COLO829 (cell line): ENCODE measurements around the gene RASD1.
"Not testable (repeated sequence)": the region's sequence is repeated elsewhere in the genome, so short reads cannot be mapped to it uniquely, and the experiment has no call there.

ENCODE experiments used
- DNase-seq: peaks from one replicate; pipeline ENCODE4 v3.0.0; 2012; ENCODE audit warnings: low spot score

RASD1 gene

GRCh38 chr17:17469358-17469757 is 26.8 kb downstream of the RASD1 start:
- no peak for DNase-seq

DNA sequence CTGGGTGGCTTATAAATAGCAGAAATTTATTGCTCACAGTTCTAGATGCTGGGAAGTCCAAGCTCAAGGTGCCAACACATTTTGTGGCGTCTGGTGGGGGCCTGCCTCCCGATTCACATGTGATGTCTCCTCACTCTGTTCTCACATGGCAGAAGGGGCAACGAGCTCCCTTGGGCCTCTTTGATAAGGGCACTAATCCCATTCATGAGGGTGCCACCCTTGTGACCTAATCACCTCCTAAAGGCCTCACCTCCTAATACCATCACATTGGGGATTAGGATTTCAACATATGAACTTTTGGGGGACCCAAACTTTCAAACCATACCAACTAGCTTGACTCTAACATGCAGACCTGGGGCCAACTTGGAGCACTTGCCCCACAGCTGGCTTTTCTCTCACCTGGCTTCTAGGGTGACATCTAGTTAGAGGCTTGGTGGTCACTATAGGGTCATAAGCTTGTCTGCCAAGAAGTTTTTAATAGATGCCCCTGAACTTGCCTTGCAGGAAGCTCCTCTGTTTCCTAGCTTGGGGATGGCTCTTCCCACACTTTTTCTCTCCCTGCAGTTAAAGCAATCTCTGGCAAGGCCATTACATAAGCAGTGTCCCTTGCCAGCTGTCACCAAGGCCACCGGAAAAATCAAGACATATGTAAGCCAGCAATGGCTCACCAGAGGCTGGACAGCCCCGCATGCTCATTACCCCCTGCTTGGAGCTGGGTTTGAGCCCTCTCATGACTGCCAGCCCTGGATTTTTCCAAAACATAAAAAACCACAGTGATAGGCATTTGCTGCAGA is 27.8 kb downstream of the RASD1 start:
- no peak for DNase-seq

GRCh38 chr17:17467720-17468119 is 28.5 kb downstream of the RASD1 start:
- DNase-seq = no peak

DNA sequence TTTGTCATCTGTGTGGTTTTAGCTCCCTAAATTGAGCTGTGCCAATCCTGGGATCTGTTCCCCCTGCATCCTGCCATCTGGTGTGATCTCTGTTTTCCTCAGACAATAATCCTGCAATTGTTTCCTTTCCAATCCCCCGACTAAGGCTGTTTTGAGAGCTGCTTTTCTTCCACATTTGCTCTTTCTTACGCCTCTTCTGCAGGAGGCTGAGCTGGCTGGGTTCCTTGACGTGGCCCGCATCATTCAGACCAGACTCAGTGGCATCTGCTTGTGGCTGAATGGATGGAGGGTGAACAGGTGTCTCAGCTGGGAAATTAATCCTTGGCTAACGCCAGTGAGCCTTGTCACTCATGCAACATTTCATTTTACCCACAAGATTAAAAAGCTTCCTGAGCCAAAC is 29.2 kb downstream of the RASD1 start:
- DNase-seq = no peak

- no peak for DNase-seq
These were observed 29.7 kb downstream of the RASD1 start for GRCh38 chr17:17466511-17466910.

GRCh38 chr17:17465878-17466277 is 30.3 kb downstream of the RASD1 start:
- DNase-seq = not testable (repeated sequence)

GRCh38 chr17:17463821-17464220 is 32.4 kb downstream of the RASD1 start:
- DNase-seq = no peak

- no peak for DNase-seq
These were observed 34.0 kb downstream of the RASD1 start for GRCh38 chr17:17462048-17462824.

GRCh38 chr17:17460038-17460437 is 36.2 kb downstream of the RASD1 start:
- no peak for DNase-seq

- DNase-seq = no peak
These were observed 38.5 kb downstream of the RASD1 start for GRCh38 chr17:17457680-17458079.

DNA sequence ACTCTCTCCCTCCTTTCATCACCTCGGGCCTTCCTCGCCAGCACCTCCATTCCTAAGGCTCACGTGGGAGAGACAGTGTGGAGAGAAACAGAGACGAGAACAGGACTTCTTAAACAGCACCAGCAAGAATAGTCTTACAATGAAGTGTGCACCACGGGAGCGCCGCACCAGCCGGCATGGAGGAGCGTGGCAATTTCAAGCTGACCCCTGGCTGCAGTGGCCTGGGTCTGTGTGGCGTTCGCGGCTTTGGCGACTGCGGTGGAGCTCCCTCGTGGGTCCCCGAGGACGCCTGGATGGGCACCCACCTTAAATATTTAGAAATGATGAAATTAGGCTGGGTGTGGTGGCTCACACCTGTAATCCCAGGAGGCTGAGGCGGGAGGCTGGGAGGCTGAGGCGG is 39.9 kb downstream of the RASD1 start:
- DNase-seq = no peak

DNA sequence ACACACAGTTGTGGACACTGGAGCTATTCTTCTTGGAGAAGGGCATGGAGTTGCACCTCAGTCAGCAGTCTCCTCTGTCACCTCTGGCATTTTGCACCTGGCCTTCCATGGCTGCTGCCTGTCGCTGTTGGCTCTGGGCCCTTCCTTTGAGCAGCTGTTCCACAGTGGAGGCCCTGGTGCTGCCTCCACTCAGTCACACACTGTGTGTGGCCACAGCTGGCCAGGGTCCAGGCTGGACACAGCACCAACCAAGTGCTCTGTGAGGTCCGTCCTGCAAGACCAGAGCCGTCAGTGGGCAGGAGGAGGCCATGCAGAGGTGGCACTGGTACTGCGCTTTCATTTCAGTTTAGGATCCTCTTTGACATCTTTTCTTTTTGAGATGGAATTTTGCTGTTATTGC is 41.0 kb downstream of the RASD1 start:
- DNase-seq = no peak

DNA sequence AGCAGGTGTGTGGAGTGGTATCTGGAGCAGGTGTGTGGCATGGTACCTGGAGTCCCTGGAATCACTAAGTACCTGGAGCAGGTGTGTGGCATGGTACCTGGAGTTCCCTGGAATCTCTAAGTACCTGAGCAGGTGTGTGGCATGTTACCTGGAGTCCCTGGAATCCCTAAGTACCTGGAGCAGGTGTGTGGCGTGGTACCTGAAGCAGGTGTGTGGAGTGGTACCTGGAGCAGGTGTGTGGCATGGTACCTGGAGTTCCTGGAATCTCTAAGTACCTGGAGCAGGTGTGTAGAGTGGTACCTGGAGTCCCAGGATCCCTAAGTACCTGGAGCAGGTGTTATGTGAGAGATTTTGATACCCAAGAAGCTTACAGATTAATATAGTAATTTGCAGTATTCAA is 41.5 kb downstream of the RASD1 start:
- DNase-seq = not testable (repeated sequence)

GRCh38 chr17:17454276-17454675 is 41.9 kb downstream of the RASD1 start:
- DNase-seq = no peak

- DNase-seq = no peak
These were observed 43.1 kb downstream of the RASD1 start for GRCh38 chr17:17453088-17453487.

DNA sequence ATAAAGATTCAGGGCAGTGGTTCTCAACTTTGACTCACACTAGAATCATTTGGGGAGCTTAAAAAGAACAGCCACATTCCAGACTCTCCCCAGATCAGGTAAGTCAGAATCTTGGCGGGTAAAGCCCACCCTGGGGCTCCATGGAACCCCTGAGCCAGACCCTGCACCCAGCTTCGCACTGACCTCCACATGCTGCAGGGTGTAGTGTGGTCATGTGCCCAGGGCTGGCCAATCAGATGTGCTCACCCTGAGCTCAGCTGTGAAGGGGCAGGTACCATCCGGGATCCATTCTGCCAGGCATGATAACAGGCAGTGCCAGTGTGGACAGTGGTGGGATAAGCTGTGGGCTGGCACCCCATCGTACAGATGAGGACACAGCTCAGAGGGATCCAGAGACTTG is 47.5 kb downstream of the RASD1 start:
- no peak for DNase-seq

GRCh38 chr17:17448076-17448475 is 48.1 kb downstream of the RASD1 start:
- no peak for DNase-seq

DNA sequence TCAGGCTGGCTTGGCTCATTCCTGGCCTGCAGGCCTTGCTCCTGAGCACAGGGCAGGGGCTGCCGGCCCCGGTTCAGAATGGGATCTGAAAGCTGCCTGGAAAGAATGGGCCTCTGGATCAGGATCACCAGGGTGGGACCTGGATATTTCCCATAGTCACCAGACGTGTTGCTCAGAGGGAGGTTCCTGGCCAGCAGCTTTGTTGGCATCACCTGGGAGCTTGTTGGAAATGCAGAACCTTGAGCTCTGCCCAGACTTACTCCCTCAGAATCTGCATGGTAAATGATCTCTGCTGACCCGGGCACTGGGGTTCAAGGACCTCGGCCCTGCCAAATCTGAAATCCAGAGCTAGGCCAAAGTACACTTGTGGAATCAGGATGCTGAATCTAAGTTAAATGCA is 48.9 kb downstream of the RASD1 start:
- DNase-seq = no peak

DNA sequence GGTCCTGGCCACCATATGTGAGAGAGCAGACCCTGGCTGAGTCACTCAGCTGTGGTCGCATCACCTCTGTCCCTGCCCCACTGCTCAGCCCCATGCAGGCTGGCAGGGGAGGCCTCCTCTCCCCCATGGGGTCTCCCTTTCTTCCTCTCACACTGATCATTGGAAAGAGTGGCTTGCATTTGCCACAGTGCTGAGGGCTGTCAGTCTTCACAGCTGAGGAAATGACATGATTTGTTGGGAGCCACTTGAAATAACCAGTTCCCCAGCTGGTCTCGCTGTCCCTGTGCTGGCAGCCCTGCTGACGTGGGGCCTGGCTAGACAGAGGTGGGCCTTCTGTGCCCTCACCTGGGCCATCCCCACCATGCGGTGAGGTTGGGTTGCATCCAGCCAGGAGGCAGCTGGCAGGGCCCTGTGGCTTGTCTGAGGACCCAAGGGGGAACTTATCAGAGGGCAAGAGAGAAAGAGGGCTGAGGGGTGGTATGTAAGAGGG is 49.5 kb downstream of the RASD1 start:
- no peak for DNase-seq

GRCh38 chr17:17445925-17446665 is 50.1 kb downstream of the RASD1 start:
- no peak for DNase-seq

GRCh38 chr17:17445296-17445924 is 50.8 kb downstream of the RASD1 start:
- no peak for DNase-seq
